ENCODE data around the gene HBD.

Gene HBD

GRCh38 chr11:5231111-5231510 lies 3.2 kb downstream of the HBD start:
- DNase-seq, result no peak

DNA sequence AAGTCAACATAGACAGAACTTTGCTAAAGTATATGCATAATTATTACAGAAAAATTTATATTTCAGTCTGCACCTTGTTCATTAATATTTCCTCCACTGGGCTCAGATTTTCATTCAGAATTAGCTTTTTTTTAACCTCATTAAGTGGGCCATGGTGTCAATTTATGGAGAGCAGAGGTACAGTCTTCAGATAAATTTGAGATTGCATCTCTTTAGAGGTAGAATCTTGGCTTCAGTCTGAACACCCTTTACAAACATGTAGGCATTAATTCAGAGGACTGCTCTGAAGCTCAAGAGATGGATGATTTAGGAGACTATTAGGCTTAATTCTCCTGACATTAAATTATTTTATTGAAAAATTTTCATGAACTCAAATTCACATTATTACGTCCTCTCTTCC lies 4.0 kb downstream of the HBD start:
- no peak for DNase-seq

DNA sequence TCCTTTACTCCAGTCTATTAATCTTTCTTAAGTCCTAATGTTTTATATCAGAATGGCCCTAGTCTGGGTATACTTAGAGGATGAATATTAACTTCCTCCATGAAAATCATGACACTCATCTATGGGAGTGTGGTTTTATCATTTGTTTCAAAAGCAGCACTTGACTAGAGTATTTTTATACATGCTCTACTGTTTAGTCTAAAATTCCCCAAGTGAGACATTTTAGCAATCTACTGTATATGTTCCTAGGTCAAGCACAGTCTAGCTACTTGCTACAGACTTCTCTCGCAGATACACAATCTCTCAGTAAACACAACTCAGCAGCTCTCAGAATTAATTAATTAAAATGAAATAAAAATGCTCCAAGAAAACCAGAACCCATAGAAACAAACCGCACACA lies 4.5 kb downstream of the HBD start:
- DNase-seq, result no peak

DNA sequence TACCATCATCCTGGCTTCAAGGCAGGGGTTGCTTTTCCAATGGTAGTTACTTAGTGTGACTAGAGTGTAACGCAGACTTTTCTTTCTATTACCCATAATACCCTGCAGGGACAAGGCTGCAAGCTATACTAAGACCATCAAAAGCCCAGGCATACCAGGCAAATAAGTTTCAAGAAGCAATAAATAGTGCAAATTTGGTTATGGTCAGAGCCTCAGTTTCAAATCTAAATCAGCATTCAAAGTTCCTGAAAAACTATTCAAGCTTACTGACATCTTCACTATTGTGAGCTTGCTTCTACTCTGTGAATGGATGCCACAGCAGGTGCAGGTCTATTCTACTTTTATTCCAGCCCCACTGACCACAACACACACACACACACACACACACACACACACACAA lies 4.9 kb downstream of the HBD start:
- DNase-seq, result no peak

DNA sequence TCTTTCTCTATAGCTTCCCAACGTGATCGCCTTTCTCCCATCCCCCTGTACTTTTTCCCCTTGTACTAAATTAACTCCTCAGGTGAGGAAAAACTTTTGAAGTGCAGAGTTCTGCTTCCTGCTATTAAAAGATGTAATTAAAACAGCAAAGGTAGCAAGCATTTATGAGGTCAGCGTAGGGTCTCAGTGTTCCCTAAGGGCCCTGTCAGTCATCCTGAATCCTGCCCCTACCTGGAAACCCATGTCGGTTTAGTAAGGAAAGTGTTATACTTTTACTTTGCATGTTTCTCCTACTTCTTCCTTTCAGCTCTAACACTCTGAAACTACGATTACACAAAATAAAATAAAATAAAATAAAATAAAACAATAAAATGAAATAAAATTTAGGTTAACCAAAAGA lies 6.2 kb downstream of the HBD start:
- DNase-seq, result no peak

DNA sequence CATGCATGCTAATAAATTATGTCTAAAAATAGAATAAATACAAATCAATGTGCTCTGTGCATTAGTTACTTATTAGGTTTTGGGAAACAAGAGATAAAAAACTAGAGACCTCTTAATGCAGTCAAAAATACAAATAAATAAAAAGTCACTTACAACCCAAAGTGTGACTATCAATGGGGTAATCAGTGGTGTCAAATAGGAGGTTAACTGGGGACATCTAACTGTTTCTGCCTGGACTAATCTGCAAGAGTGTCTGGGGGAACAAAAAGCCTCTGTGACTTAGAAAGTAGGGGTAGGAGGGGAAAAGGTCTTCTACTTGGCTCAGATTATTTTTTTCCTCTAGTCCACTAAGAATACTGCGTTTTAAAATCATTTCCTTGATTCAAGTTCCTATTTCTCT lies 6.6 kb downstream of the HBD start:
- no peak for DNase-seq

- DNase-seq, result no peak
These were observed 7.5 kb downstream of the HBD start, which contains the start of gene HBB for GRCh38 chr11:5226732-5227310. TSS of gene HBB (minus strand) at chr11:5227071. CDS start at chr11:5227021, 50 bp downstream.

- DNase-seq, result no peak
These were observed 8.8 kb downstream of the HBD start for GRCh38 chr11:5225480-5225871.

- DNase-seq, result no peak
These were observed 9.5 kb downstream of the HBD start for GRCh38 chr11:5224538-5225479.

GRCh38 chr11:5223686-5224085 lies 10.6 kb downstream of the HBD start:
- no peak for DNase-seq

- DNase-seq, result no peak
These were observed 11.1 kb downstream of the HBD start for GRCh38 chr11:5223146-5223545.

- no peak for DNase-seq
These were observed 23.9 kb downstream of the HBD start for GRCh38 chr11:5210376-5210885.

DNA sequence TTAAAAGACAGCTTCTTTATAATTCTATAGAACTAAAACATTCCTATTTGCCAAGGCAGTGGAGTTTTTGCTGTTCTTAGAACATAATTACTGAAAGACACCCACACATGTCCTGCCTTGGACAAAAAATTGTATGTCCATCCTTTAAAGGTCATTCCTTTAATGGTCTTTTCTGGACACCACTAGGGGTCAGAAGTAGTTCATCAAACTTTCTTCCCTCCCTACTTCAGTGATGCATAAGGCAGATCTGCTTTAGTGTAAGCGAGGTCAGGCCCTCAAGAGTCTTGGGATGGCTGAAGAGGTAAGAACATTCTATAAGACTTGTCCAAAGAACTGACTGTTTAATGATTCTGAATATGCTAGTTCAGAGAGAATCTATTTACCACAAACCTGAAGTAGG lies 29.5 kb downstream of the HBD start:
- DNase-seq, result no peak

- no peak for DNase-seq
These were observed 30.9 kb downstream of the HBD start for GRCh38 chr11:5203366-5203765.

DNA sequence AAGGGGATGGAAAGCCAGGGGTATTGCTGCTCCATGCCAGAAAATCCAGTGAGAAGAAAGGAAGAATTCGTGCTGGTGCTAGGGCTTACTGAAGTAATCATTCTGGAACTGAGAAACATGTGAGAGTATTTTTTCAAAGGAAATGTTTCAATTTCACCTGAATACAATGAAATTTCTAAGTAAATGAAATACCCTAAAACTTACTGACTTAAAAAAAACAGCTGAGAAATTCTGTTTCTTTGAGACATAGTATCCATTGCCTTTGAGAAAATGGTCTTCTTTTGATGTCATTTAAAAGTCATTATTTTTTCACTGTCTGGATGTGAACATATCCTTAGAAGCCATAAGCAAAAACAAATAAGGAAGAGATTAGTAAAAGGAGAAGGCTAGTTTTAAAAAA lies 33.7 kb downstream of the HBD start, which contains the start of gene OR51V1:
Gene OR51V1, minus strand, starts transcription at position 101 of the 400 bp plus-strand sequence. Its CDS starts 0 bp downstream, at position 101.
- DNase-seq, result no peak

DNA sequence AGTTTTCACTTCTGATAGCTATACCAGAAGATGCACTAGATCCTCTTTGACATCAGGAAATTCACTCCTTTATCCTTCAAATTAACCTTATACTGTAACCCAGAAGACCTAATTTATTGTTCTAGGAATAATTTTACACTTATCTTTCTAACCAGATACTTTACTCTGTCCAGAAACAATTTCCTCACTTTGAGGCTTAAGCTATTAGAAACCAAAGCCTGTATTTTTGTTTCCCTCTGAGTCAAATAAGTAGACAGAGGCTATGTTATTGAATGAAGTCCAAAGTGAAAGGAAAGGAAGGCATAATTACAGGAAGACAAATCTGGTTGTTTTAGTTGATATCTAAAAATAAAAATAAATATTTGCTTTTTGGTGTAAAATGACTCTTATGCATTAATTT lies 36.0 kb downstream of the HBD start:
- no peak for DNase-seq

GRCh38 chr11:5197536-5197935 lies 36.7 kb downstream of the HBD start:
- DNase-seq, result no peak

DNA sequence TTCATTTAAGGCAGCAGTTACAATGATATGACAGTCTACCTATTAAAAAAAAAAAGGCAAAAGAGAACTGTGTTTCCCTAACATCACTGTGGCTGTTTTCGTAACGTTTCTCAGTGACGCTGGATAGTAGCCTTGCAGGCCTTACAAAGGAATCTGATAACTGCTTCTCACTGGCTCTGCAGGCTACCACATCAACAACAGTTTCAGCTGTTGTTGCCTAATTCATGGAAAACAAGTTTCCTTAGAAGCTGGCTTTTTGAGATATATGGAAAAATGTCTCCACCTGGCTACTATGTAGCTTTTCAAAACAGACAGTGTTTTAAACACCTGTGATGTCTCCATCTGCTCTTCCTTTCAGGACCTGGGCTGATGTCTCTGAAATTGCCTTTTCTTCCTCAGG lies 37.6 kb downstream of the HBD start:
- no peak for DNase-seq

DNA sequence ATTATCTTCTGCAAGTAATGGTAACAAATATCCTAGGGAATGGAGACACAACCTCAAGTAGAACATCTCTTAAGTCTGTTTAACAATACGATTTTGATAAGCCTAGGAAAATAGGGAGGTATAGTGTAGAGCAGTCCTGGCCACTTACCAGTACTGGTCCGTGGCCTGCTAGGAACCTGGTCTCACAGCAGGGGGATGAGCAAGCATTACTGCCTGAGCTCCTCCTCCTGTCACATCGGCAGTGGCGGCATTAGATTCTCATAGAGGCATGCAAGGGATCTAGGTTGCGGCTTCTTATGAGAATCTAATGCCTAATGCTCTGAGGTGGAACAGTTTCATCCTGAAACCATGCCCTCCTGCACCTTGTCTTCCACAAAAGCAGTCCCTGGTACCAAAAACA lies 38.2 kb downstream of the HBD start:
- DNase-seq, result no peak

DNA sequence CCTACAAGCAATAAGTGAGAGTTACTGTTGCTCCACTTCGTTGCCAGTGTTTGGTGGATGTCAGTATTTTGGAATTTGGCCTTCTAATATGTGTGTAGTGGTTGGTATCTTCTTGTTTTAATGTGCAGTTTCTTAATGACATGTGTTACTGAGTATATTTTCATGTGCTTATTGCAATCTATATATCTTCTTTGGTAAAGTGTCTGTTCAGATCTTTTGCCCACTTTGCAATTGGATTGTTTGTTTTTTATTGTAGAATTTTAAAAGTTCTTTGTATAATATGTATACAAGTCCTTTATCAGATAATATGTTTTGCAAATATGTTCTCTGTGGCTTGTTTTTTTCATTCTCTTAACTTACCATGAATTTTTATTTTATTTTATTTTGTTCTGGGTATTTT lies 41.5 kb downstream of the HBD start:
- no peak for DNase-seq

- DNase-seq, result no peak
These were observed 46.1 kb downstream of the HBD start for GRCh38 chr11:5188201-5188600.
